HG02973 (cell line): ENCODE measurements around the gene HCLS1.

Experiments
- ATAC-seq: cut with Tn5 transposase; IDR thresholded peaks from one replicate; pipeline ENCODE4 v1.9.1; 2021; ENCODE audit warnings: moderate library complexity; ENCODE audit not compliant: unreplicated experiment

Gene HCLS1

GRCh38 chr3:121658716-121659435 is 1.8 kb downstream of the HCLS1 start:
- no peak for ATAC-seq

- peak; percentile 66 for ATAC-seq
Observed at GRCh38 chr3:121654493-121655385, 6.0 kb downstream of the HCLS1 start.

GRCh38 chr3:121651684-121652083 is 9.0 kb downstream of the HCLS1 start:
- no peak for ATAC-seq

GRCh38 chr3:121649645-121650044 is 11.1 kb downstream of the HCLS1 start:
- ATAC-seq: no peak

- ATAC-seq: no peak
Observed at GRCh38 chr3:121648219-121648958, 12.3 kb downstream of the HCLS1 start.

- no peak for ATAC-seq
Observed at GRCh38 chr3:121645054-121645453, 15.6 kb downstream of the HCLS1 start.

- ATAC-seq: no peak
Observed at GRCh38 chr3:121642601-121643314, 17.9 kb downstream of the HCLS1 start.

- no peak for ATAC-seq
Observed at GRCh38 chr3:121641127-121641526, 19.6 kb downstream of the HCLS1 start.

GRCh38 chr3:121637922-121638321 is 22.8 kb downstream of the HCLS1 start:
- ATAC-seq: no peak

- ATAC-seq: no peak
Observed at GRCh38 chr3:121630355-121630754, 30.3 kb downstream of the HCLS1 start.

- ATAC-seq: no peak
Observed at GRCh38 chr3:121629601-121630000, 31.1 kb downstream of the HCLS1 start.

GRCh38 chr3:121627622-121628021 is 33.1 kb downstream of the HCLS1 start:
- ATAC-seq: no peak

- no peak for ATAC-seq
Observed at GRCh38 chr3:121627211-121627610, 33.5 kb downstream of the HCLS1 start.

- ATAC-seq: no peak
Observed at GRCh38 chr3:121626495-121626894, 34.2 kb downstream of the HCLS1 start.

GRCh38 chr3:121624147-121624899 is 36.4 kb downstream of the HCLS1 start:
- no peak for ATAC-seq

- ATAC-seq: no peak
Observed at GRCh38 chr3:121621491-121621890, 39.2 kb downstream of the HCLS1 start.

GRCh38 chr3:121619691-121620090 is 41.0 kb downstream of the HCLS1 start:
- ATAC-seq: no peak

GRCh38 chr3:121606106-121606505 is 54.6 kb downstream of the HCLS1 start:
- ATAC-seq: no peak

- no peak for ATAC-seq
Observed at GRCh38 chr3:121604759-121605158, 55.9 kb downstream of the HCLS1 start.

- no peak for ATAC-seq
Observed at GRCh38 chr3:121601212-121601812, 59.4 kb downstream of the HCLS1 start.
